GM19193 (cell line): ENCODE results near the gene MARVELD1.

Experiments used
- POLR2A ChIP-seq: IDR thresholded peaks from 4 replicates; pipeline ENCODE4 v1.6.1; 2011; ENCODE audit not compliant: insufficient read depth, insufficient read length; ENCODE audit errors: extremely low read depth

MARVELD1 gene

DNA sequence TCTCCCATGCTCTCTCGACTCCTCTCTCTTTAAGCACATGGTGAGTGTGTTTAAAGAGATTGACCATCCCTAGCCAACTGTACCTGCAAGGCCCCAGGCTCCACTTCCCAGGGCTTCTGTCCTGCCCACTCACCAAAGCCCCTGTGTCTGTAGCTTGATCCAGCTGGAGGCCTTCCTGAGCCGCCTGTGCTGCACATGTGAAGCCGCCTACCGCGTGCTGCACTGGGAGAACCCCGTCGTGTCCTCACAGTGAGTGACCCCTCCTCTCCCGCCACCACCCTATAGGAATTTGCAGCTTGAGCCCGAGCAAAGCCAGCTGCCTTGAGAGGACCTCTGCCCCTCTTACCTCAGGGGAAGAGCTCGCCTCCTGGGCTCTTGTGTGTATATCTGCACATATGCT lies 34.6 kb downstream of the MARVELD1 start:
- no peak for TF ChIP-seq POLR2A

- TF ChIP-seq POLR2A, result no peak
Observed at GRCh38 chr10:97752956-97753355, 39.4 kb downstream of the MARVELD1 start.

- TF ChIP-seq POLR2A, result no peak
Observed at GRCh38 chr10:97754726-97755125, 41.2 kb downstream of the MARVELD1 start.

- no peak for TF ChIP-seq POLR2A
Observed at GRCh38 chr10:97755718-97756117, 42.2 kb downstream of the MARVELD1 start.

DNA sequence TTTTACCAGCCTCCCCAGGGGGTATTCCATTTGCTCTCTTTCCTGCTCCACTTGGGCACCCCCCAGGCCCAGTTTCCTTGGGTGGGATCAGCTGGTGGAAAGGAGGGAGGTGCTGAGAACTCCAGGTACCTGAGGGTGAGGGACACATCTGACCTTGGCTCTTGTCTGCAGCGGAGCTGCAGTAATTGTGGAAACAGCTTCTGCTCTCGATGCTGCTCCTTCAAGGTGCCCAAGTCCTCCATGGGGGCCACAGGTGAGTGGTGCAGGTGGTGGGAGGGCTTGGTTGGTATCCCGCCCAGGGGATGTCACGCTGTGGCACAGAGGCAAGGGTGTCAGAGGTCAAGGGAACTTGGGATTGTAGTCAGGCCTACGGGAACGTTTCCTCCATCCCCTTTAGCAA lies 43.9 kb downstream of the MARVELD1 start:
- TF ChIP-seq POLR2A, result no peak

DNA sequence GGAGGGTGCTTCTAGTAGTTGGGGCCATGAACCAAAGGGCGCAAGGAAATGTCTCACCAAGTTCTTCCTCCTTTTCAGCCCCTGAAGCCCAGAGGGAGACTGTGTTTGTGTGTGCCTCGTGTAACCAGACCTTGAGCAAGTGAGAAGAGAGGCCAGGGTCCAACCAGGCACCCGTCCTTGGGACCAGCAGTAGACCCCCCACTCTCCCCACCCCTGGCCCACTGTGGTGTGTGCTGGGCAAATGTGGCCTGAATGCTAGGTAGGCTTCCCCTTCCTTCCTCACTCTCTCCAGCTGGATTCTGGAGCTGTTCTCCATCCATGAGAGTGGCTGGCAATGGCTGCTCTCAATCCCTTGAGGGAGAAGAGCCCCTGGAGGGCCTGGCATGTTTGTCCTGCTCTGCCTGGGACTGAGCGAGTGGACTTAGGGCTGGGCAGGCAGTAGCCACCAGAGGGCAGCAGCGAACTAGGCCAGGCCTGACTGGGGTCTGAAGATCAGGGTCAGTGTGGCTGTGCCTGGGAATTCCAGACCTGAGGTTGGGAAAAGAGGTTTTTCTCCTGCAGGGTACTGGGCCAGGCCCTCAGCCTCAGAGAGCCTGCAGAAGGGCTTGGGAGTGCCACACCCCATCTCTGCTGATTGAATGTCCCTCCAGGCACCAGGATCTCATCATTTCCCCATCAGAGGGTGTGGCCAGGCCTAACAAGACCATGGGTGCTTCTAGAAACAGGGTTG lies 45.8 kb downstream of the MARVELD1 start:
- no peak for TF ChIP-seq POLR2A

- no peak for TF ChIP-seq POLR2A
Observed at GRCh38 chr10:97759946-97760345, 46.4 kb downstream of the MARVELD1 start.

DNA sequence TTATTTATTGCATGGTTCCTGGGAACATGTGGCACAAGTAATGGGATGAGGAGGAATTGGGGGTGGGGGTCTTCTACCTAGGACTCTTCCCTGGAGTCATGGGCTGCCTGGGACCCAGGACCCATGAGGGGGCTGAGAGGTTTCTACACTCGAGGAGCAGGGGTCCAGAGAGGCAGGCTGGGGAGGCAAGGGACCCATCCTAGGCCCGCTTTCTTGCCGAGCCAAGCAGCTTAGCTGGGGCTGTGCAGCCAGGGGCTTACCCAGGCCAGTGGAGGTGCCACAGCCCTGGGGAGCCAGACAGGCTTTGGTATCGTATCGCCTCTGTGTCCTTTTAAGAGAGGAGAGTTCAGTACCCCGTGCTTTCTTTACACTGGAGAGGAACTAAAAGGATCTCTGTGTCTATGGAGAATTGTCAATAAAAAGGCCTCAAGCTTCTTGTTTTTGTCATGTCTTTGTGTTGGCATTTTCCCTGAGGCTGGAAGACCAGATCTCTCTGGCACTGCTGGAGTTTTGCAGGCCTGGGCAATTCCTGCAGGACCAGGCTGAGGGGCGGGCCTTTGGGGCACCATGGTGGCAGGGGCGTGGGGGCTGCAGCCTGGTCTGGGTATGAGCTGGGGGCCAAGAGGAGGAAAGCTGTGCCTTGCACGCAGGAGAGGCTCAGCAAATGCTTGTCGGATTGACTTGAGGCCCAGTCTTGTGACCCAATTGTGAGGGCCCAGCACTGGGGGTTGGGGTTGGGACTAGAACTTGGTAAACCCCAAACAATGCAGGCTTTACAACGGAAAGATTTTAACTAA lies 47.1 kb downstream of the MARVELD1 start:
- no peak for TF ChIP-seq POLR2A

DNA sequence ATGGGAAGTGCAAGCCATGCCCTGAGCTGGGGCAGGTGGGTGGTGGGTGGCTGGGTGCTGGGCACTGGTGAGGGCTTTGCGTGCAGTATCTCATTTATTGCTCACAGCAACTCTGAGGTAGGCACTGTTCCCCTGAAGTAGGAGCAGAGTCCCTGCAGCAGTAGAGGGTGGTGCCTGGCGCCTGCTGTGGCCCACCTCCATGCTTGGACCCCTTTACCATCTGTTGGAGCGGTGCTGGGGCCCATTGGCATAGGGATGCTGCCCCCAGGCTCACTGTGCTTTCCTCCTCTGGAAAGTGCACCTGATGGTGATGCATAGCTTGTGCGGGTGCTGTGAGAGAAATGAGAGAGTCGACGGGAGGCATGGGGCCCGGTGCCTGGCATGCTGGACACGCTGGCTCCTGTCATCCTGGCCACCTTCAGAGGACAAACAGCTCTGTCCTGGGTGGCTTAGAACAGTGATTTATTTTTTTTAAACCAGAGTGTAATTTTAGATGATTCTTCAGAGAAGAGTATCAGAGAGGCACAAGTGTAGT lies 47.9 kb downstream of the MARVELD1 start:
- no peak for TF ChIP-seq POLR2A

DNA sequence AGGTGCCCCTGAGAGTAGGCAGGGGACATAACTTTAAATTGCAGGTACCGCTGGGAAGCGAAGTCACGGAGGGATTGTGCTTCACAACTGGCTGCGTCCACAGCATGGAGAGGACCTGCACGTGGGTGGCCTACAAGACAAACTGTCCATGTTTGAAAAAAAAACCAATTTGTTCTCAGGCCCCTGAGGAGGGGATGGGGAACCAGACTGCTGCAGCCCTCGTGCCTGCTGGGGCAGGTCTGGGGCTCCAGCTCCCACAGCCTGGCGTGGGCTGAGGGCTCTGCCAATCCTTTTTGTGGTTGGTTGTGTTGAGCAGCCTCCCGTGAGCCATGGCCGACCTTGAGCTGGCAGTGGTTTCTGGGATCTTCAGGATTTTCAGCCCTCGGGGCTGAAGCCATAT lies 48.5 kb downstream of the MARVELD1 start:
- TF ChIP-seq POLR2A, result no peak

GRCh38 chr10:97762816-97763215 lies 49.3 kb downstream of the MARVELD1 start:
- no peak for TF ChIP-seq POLR2A

DNA sequence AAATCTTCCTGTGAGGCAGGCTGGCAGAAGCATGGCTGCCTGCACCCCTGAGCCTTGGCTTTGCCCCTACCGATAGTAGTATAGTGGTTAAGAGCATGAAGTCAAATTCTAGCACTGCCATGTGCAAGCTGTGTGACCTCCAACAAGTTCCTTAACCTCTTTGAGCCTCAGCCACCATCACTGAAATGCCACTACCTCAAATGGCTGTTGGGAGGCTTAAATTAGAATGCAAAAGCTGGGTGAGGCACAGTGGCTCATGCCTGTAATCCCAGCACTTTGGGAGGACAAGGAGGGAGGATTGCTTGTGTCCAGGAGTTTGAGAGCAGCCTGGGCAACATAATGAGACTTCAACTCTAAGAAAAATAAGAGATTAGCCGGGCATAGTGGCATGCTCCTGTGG lies 49.9 kb downstream of the MARVELD1 start:
- no peak for TF ChIP-seq POLR2A

DNA sequence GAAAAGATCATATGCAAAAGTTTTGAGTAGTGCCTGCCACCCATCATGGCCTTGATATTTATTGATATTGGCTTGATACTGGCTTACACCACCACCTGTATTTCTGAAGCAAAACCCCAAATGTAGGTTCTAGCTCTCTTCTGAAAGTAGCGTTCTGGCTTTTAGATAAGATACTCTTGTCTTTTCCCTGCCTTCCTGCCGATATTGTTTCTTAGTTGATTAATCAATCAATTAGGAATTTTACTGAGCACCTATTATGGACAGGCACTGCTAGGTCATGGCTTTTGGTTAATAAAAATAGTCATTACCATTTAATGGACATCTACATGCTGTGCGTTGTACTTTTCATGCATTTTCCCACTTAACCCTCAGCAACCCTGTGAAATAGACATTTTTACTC lies 50.4 kb downstream of the MARVELD1 start:
- no peak for TF ChIP-seq POLR2A

- no peak for TF ChIP-seq POLR2A
Observed at GRCh38 chr10:97764519-97764931, 51.0 kb downstream of the MARVELD1 start.

GRCh38 chr10:97765201-97765600 lies 51.7 kb downstream of the MARVELD1 start:
- TF ChIP-seq POLR2A, result no peak
